Measurements from ENCODE around the gene FAM3D. TPM values are rescaled to one million over a fixed set of nuclear protein-coding genes. Genes with fewer than 3 reads are reported as not detected.

The FAM3D gene
- total and polyA plus RNA-seq, 2 of the 8 experiments (the other 6 are each of a cell fraction or from before 2014, with no cell fraction given) = not detected

- Histone ChIP-seq H3K23me2 (ENCODE audit: low read depth, low read length) (no peaks in the 10 kb centered on the region), H3K27me3 (replicated peaks in 1 of 4; ENCODE audit: control insufficient read depth in 3 of 4, extremely low read depth in 1 of 4, insufficient read depth in 3 of 4, low read length in 3 of 4) (no peaks in the 10 kb centered on the region), H3K56ac (replicated peaks; ENCODE audit: insufficient read length, low read depth, low read length) (no peak overlapping the region), H3K4me2 (ENCODE audit: insufficient read depth in 1 of 2, low read depth in 2 of 2, low read length in 2 of 2) (no peak overlapping the region), H3K14ac (ENCODE audit: insufficient read length) (no peak overlapping the region), H3K4ac (replicated peaks; ENCODE audit: insufficient read length, low read depth, low read length) (no peak overlapping the region), H2BK15ac (ENCODE audit: low read length) (no peak overlapping the region), H3K27ac (ENCODE audit: low read depth, low read length) (no peak overlapping the region), H4K91ac (replicated peaks; ENCODE audit: insufficient read length, low read length) (no peak overlapping the region), H2BK12ac (ENCODE audit: low read depth, low read length) (no peak overlapping the region), H3K4me3 (ENCODE audit: extremely low read depth in 1 of 4, insufficient read depth in 2 of 4, low read depth in 3 of 4, low read length in 4 of 4) (no peak overlapping the region), H3K79me1 (ENCODE audit: low read depth, low read length) (no peaks in the 10 kb centered on the region), H3K23ac (ENCODE audit: insufficient read length) (no peak overlapping the region), H3K18ac (ENCODE audit: extremely low read depth, low read length) (no peak overlapping the region), H3K36me3 (ENCODE audit: control insufficient read depth in 2 of 4, insufficient read depth in 4 of 4, low read length in 3 of 4) (no peaks in the 10 kb centered on the region), H3K9me3 (ENCODE audit: insufficient read depth in 2 of 2, low read depth in 1 of 2, low read length in 1 of 2) (peaks cover 25 to 46% of the 10 kb centered on the region in 2 experiments), H2BK5ac (ENCODE audit: low read depth, low read length) (no peak overlapping the region), H4K8ac (ENCODE audit: extremely low read depth, insufficient read depth, low read length) (no peak overlapping the region), H3K9ac (replicated peaks in 1 of 4; ENCODE audit: extremely low read depth in 1 of 4, low read depth in 3 of 4, low read length in 3 of 4) (no peak overlapping the region), H2BK20ac (ENCODE audit: low read length) (no peak overlapping the region), H4K20me1 (replicated peaks in 1 of 2; ENCODE audit: control insufficient read depth in 1 of 2, insufficient read depth in 2 of 2, low read length in 2 of 2) (no peaks in the 10 kb centered on the region), H2AK5ac (ENCODE audit: low read depth, low read length) (no peak overlapping the region), H3K79me2 (ENCODE audit: control insufficient read depth in 1 of 2, insufficient read depth in 2 of 2, low read length in 2 of 2) (no peaks in the 10 kb centered on the region), H3K4me1 (replicated peaks in 1 of 4; ENCODE audit: control insufficient read depth in 3 of 4, insufficient read depth in 4 of 4, low read length in 3 of 4) (no peaks in the 10 kb centered on the region), H2BK120ac (replicated peaks; ENCODE audit: low read depth, low read length) (no peak overlapping the region), H2AFZ (ENCODE audit: low read length) (no peak overlapping the region), H4K5ac (ENCODE audit: insufficient read length, low read depth, low read length) (no peak overlapping the region)
- CTCF ChIA-PET (ENCODE audit: partially characterized antibody) = no interaction called here
- POLR2A ChIA-PET (ENCODE audit: partially characterized antibody) = no interaction called here
- DNase-seq (ENCODE audit: low read depth in 1 of 2, low spot score in 2 of 2) (no peak), FAIRE-seq (no peak)
- 87% methylated on average over 4 of the region's 4 CpGs; no CpG with 5 or more reads in 1 of the 2 experiments for WGBS, 2 experiments (ENCODE audit: extremely low coverage in 1 of 2, insufficient coverage in 1 of 2, insufficient read length in 1 of 2, insufficient replicate concordance in 2 of 2, low coverage in 1 of 2, low lambda C conversion rate in 2 of 2, missing lambda C conversion rate in 1 of 2)
- TF ChIP-seq KDM1A (IDR thresholded peaks at IDR 0.05; ENCODE audit: borderline replicate concordance, low read length) (no peak), ASH2L (IDR thresholded peaks at IDR 0.05; ENCODE audit: low read length) (no peak), GTF2F1 (IDR thresholded peaks at IDR 0.05; ENCODE audit: borderline replicate concordance, low read depth, low read length) (no peak), KDM4A (IDR thresholded peaks at IDR 0.05; ENCODE audit: low read depth, low read length, severe bottlenecking) (no peak), TBP (IDR thresholded peaks at IDR 0.05; ENCODE audit: low read depth, low read length) (no peak), RBBP5 (IDR thresholded peaks at IDR 0.05; ENCODE audit: borderline replicate concordance, low read depth, low read length) (no peak), SP2 (IDR thresholded peaks at IDR 0.05; ENCODE audit: low read length) (no peak), CREB1 (IDR thresholded peaks at IDR 0.05) (no peak), TCF12 (IDR thresholded peaks at IDR 0.05; ENCODE audit: low read depth, low read length) (no peak), CTBP2 (IDR thresholded peaks at IDR 0.05; ENCODE audit: borderline replicate concordance, insufficient read depth, insufficient read length, low read length) (no peak), RAD21 (IDR thresholded peaks at IDR 0.05 in 1 of 2, conservative IDR thresholded peaks at IDR 0.05 in 1 of 2; ENCODE audit: low read depth in 2 of 2, low read length in 2 of 2) (no peak), BRCA1 (IDR thresholded peaks at IDR 0.05; ENCODE audit: low read depth, low read length) (no peak), TAF7 (optimal IDR thresholded peaks at IDR 0.05; ENCODE audit: borderline replicate concordance, low read depth, low read length) (no peak), NRF1 (IDR thresholded peaks at IDR 0.05; ENCODE audit: low read depth, low read length) (no peak), BACH1 (IDR thresholded peaks at IDR 0.05; ENCODE audit: low read length) (no peak)
These were observed 20.3 kb upstream of the FAM3D start for GRCh38 chr3:58686847-58687246.
